ENCODE results near the gene BLOC1S1. TPM values are rescaled to one million over a fixed set of nuclear protein-coding genes. Genes with fewer than 3 reads are reported as not detected.
A peak's percentile ranks its signal among the peaks of the same experiment; 100 is the strongest.

The BLOC1S1 gene
- total RNA-seq, result 109 TPM

DNA sequence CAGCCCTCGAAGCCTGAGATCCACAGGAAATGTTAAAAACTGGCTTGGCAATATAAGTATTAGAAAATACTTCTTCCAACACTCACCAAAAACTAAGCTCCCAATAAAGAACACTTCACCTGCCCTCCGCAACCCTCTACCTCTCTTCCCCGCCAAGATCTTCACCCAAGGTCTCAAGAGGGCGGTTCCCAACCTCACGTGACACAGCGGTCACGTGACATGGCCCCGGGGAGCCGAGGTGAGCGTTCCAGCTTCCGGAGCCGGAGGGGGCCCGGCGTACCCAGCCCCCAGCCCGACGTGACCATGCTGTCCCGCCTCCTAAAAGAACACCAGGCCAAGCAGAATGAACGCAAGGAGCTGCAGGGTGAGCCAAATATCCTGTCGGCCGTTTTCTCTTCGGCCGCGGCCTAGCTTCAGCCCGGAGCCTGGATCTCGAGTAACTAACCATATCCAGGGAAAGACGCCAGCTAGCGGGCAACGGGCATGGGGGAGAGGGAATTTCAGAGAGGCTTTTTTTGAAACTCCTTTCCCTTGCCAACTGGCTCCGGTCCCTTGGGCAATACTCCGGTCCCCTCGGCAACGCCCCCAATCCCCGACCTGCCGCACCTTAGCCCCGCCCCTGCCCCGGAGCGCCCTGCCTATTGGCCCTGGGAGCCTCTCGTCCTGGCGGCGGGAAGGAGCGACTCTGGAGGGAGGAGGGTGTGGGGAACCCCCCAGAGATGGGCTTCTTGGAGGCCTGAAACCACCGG is at the start of gene BLOC1S1:
TSS of gene BLOC1S1 (plus strand) at position 214 of the 749 bp plus-strand sequence. CDS start at position 220, 6 bp downstream.
- ATAC-seq, result peak; percentile 77

DNA sequence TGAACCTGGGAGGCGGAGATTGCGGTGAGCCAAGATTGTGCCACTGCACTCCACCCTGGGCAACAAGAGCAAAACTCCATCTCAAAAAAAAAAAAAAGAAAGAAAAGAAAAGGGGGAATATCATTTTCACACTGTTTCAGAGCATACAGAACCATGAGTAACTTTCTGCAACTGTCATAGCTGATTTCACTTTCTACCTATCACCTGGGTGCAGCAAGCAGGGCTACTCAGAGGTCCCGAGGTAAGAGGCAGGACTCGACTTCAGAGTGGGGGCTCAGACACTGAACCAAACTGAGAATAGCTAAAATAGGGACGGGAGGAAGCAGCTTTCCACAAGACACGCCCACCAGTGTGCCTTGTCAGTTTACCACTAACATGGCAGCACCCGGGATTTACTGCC is 49.3 kb upstream of the BLOC1S1 start:
- ATAC-seq, result no peak

DNA sequence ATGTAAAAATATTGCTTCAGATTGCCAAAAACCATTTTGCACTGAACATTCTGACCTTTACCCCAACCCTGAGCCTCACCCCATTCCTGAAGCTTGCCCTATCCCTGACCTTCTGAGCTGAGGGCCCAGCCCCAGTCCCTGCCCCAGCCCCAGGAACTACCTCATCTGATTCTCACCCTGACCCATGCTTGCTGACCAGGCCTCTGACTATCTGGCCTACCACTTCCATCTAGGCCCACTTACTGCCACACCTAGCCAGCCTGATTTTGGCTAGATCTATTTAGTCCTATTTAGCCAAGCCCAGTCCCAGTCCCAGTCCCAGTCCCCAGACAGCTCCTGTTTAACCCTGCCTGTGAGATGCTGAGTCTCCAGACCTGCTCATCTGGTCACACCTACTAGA is 45.6 kb upstream of the BLOC1S1 start:
- ATAC-seq, result peak; percentile 35

DNA sequence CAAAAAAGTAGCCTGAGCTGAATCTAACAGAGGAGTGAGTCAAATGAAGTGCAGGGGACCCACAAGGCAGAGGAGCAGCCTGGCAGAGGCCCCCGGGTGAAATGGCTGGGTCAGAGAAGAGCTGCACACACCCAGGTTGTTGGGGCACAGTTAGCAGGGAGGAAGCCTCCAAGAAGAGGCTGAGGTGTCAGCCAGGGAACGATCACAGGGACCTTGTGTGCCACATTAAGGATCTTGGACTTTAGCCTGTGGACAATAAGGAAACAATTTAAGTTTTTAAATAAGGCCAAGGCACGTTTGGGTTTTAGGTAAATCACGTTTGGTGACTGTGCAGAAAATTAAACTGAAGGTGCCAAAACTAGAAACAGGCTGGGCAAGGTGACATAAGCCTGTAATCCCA is 44.1 kb upstream of the BLOC1S1 start:
- ATAC-seq, result no peak

DNA sequence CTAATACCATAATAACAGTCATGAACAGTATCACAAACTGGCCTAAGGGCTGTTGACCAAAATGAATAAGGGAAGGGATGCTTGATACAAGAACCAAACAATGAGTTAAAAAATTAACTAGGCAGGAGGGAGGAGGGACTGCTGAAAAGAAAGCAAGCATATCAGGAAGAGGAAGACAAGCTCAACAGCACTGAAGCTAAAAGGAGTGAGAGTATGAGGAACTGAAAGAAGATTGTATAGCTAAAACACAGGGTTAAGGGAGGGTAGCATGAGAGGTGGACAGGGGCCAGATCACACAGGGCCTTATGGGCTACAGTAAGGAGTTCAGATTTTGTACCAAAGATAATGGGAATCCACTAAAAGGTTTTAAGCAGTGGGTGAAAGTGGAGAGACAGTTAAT is 42.2 kb upstream of the BLOC1S1 start:
- peak; percentile 35 for ATAC-seq

DNA sequence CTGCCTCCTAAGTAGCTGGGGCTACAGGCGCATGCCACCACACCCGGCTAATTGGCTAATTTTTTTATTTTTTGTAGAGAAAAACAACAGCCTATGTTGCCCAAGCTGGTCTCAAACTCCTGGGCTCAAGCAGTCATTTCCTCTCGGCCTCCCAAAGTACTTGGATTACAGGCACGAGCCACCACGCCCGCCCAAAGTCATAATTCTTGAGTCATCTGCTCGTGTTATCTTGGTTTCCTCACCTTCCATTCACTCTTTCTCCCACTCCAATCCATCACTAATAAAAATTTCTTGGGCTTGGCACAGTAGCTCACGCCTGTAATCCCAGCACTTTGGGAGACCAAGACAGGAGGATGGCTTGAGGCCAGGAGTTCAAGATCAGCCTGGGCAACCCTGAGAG is 40.2 kb upstream of the BLOC1S1 start:
- no peak for ATAC-seq

DNA sequence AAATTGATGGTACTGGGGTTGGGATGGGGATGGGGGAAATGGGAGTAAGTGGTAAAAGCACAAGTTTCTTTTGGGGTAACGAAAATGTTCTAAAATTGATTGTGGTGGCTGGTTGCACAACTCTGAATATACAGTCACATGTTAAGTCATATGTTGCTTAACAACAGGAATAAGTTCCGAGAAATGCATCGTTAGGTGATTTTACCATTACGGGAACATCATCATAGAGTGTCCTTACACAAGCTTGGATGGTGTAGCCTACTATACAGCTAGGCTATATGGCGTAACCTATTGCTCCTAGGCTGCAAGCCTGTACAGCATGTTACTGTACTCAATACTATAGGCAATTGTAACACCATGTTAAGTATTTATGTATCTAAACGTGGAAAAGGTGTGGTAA is 39.1 kb upstream of the BLOC1S1 start:
- no peak for ATAC-seq

DNA sequence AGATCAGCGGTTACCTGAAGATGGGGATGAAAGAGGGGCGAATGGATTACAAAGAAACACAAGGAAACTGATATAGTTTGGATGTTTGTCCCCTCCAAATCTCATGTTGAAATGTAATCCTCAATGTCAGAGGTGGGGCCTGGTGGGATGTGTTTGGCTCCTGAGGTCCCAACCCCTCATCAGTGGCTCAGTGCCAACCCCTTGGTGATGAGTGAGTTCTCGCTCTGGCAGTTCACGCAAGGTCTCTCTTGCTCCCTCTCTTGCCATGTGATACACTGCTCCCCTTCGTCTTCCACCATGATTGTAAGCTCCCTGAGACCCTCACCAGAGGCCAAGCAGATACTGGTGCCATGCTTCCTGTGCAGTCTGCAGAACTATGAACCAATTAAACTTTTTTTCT is 36.2 kb upstream of the BLOC1S1 start:
- no peak for ATAC-seq

DNA sequence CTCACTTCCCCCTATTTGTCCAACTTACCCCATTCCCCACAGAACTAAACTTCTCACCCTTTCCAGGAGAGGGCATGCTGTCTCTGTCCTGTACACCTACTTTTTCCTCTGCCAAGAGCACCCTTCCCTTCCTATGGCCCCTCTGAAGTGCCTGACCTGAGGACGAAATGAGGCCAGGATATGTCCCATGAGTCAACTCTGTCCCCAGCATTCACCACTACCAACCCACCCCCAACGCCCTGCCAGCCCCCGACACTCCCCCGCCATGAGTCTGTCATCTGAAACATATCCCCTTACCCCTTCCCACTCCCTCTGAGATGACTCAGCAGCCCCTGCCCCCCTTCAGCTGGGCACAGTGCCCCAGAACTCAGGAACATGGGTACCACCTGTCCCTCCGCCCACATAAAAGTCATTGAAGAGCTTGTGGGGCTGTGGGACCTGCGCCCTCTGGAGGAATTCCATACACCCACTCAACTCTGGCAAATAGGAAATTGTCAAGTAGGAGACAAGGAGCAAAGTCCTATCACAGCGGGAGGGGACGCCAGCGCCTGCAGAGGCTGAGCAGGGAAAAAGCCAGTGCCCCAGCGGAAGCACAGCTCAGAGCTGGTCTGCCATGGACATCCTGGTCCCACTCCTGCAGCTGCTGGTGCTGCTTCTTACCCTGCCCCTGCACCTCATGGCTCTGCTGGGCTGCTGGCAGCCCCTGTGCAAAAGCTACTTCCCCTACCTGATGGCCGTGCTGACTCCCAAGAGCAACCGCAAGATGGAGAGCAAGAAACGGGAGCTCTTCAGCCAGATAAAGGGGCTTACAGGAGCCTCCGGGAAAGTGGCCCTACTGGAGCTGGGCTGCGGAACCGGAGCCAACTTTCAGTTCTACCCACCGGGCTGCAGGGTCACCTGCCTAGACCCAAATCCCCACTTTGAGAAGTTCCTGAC is 34.4 kb upstream of the BLOC1S1 start:
- peak; percentile 40 for ATAC-seq

DNA sequence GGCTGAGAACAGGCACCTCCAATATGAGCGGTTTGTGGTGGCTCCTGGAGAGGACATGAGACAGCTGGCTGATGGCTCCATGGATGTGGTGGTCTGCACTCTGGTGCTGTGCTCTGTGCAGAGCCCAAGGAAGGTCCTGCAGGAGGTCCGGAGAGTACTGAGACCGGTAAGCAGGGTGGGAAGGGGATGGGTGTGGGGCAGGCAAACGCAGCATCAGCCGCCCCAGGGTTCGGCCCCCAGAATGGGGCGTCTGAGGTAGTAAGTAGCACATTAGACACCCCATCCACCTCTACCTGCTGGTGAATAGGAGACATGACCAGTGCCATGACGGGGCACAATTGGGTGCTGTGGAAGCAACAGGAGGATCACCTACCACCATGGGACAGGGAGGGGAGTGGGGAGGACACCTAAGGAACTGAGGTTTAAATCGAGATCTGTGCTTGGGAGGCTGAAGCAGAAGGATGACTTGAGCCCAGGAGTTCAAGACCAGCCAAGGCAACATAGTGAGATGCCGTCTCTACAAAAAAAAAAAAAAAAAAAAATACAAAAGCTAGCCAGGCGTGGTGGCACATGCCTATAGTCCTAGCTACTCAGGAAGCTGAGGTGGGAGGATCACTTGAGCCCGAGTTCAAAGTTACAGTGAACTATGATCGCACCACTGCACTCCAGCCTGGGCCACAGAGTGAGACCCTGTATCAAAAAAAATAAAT is 33.6 kb upstream of the BLOC1S1 start:
- ATAC-seq, result no peak

DNA sequence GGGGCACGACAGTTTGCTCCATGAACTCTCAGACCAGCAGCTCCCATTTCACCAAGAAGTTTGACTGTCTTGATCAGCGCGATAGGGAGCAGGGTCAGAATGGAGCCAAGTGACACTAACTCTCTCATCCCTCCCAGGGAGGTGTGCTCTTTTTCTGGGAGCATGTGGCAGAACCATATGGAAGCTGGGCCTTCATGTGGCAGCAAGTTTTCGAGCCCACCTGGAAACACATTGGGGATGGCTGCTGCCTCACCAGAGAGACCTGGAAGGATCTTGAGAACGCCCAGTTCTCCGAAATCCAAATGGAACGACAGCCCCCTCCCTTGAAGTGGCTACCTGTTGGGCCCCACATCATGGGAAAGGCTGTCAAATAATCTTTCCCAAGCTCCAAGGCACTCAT is 32.2 kb upstream of the BLOC1S1 start:
- ATAC-seq, result no peak

DNA sequence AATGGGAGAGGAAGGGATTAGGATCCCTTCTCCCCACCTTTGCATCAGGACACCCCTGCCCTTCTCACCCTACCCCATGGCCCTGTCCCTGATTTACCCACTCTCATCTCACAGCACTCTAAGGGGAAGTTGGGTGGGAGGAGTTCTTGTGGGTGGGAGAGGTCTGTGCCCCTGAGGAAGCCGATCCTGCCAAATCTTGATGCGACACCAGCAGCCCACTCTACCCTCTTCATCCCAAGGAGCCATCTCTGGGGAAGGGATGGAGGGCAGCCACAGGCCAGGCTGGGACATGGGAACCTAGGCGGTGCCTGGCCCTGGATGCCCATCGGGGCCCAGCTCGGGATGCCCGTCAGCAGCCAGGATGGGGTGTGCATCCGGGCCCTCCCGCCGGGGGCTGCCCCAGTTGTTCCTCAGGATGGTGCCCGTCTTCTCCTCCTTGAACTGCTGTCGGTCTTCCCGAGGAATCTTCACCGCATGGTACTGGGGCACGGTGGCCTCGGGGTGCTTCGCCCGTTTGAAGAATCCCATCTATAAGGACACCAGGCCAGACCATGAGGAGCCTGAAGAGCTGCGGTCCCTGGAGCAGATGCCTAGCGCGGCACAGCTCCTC is 31.0 kb upstream of the BLOC1S1 start:
- ATAC-seq, result no peak

DNA sequence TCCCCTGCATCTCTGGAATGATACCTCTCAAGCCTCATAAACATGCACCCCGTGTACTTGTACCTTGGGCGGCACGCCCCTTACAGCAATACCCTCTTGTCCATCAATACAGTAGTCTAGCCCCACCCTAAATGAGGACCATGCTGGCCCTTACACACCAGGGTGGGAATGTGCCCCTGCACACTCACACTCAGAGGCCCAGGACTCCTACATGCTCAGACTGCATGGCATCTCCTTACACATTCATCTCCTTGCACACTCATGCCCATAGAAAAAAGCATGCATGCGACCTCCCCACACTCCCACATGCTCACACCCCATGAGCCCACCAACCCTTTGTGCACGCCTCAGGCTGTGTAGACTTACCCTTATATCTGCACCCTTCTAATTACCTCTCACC is 30.2 kb upstream of the BLOC1S1 start:
- no peak for ATAC-seq

DNA sequence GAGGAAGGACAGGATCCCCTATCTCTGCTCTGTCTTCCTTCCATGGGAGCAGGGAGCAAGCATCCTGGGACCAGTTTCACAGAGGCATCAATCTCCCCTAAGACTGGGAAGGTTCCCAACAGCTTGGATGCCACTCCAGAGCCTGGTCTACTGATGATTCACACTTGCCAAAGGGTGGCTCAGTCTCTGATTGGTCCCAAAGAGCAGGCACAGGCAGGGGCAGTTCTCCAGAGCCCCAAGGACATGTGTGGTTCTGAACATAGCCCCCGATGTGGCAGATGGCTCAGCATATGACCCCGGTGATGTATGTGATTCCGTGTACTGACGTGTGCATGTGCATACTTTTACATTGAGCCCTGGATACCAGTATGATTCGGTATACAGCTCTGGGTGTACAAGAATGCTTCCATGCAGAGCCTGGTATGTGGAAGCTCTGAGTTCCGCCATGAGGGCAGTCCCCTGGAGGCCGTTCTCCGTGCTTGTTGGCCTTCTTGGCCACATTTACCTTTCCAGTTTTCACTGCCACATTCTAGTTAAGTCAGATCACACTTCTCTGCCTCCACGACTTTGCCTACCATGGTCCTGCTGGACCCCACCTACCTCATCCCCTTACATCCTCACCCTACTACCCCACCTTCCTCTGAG is 29.4 kb upstream of the BLOC1S1 start:
- ATAC-seq, result no peak

DNA sequence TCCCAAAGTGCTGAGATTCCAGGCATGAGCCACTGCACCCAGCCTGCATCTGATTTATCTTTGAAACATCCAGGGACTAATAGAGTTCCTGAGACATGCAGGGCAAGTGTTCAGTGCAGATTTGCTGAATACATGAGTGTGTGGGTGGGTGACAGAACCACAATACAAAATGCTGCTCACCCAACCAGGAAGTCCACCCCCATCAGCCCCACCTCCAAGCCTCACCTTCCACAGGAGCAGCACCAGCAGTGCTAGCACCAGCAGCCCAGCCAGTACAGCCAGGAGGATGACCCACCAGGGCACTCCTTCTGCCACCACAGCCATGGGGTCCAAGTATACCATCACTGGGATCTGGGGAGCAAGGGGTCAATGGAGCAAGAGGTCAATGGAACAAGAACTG is 28.1 kb upstream of the BLOC1S1 start:
- peak; percentile 21 for ATAC-seq

DNA sequence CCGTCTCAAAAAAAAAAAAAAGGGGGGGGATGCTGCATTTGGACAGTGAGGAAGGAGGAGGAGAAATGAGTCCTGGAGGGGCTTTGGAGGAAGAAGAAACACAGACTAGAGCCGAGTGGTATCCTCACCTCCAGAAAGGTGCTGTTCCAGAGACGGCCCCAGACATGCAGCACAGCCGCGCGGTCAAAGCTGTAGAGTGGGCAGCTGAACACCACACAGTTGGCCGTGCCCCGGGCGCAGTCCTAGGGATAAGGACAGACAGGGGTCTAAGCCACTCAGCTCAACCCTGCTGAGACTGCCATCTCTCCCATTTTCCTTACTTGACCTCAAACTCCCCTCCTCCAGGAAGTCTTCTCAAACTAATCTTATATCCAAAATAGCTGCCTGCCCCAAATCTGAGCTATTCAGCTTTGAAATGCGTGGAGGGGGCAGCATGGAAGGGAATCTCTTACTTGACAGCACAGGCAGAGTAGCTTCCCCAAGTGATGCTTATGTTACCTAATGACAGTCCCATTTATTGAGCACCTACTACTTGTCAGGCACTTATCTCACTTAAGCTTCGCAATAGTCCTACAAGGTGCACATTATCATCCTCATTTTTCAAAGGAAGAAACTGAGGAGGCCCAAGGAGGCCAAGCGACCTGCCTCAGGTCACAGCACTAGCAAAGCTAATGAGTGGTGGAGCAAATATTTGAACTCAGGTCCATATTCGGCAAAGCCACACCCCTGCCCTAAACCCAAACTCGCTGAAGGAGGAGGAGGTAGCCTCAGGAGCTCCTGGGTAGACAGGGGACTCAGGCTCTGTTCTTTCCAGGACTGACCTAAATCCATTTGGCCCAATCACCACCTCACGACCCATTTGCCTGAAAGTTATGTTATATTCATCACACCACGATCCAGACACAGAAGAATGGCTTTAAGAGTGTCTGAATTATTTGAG is 26.9 kb upstream of the BLOC1S1 start:
- ATAC-seq, result no peak

DNA sequence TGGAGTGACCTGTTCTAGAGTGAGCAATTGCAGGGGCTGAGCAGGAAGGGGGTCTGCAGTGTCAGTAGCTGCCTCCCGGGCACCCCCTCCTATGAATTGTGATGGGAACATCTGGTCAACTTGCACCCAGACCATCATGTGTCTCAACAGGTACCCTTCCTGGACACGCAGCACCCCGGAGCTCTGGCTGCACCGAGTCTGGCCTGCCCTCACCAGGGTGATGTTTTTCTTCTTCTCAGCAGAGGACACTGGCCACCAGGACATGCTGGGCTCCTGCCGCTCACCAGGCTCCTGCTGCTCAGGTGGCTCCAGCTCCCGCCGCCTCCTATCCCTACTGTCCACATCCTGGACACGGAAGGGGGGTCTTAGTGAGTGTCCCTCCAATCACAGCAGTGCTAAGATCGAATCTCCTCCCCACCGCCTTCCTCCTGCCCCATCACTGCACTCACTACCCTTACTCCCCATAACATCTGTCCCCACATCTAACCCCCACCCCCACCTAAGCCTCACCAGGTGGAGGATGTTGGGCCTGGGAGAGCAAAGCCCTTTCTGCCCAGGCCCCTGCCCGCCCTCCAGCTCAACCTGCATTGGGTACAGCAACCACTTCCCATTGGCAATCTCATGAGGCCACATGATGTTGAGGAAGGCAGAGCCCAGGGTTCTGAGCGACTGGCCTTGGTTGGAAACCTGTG is 23.1 kb upstream of the BLOC1S1 start:
- no peak for ATAC-seq

DNA sequence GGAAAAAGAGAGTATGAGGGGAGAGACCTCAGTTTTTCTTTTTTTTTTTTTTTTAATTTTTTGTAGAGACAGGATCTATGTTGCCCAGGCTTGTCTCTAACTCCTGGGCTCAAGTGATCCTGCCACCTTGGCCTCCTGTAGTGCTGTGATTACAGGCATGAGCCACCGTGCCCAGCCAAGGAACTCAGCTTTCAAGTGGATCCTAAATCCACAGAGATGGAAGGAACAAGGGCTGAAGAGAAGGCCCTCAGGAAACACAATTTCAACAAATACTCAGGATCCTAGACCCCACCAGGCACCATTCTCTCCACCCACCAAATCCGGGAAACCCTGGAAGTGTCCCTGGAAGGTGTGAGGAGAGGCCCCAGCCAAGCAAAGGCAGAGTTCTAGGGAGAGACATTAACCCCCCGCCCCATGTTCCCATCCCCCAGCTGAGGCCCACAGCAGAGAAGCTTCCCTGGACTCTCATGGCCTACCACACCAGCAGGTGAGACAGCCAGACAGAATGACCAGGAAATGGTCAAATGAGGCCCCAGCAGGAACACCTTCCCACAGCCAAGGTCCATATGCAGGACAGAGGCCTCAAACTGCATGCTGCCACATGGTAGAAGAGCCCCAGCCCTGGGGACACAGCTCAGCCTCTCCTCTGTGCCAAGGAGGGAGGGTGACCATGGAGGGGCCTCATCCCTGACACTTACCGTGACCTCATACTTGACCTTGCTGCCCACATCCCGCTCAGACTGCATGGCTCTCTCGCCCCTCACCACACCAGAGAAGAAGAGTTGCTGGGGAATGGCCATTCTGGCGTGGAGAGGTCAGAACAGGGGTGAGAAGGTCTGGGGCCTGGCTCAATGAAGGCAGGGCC is 22.3 kb upstream of the BLOC1S1 start:
- ATAC-seq, result no peak

DNA sequence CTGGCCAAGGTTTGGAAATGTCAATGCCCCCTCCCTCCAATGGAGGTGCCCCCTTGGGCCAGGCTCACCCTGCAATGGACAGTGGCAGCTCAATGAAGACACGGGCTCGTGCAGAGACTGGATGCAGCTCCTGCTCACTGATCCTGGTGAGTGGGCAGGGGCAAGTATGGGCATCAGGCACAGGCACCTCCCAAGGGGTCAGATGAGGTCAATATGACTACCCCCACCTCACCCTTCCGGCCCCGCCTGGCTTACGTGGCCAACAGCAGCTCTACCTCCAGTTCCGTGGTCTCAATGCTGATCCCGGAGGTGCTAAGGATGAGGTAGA is 21.7 kb upstream of the BLOC1S1 start:
- ATAC-seq, result no peak

DNA sequence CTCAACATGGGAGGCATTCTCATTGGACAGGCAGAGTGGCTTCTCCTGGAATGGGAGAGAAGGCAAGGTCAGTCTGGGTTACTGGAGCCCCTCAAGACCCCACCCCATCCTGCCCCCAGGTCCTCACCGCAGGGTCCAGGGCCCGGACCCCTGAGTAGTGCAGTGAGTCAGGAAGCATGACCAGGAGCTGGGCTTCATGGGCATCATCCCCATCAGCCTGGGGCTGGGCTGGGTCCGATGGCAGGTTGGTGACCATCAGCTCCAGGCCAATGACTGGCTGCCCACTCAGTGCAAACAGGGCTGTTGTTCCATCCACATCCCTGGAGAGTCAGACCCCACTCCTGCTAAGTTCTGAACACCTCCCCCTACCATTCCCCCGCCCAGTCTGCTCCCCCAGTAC is 21.2 kb upstream of the BLOC1S1 start:
- no peak for ATAC-seq

Data from esophagus mucosa (tissue), 1 donor.